Stimulated activated naive CD4-positive, alpha-beta T cell (primary cell): ENCODE data around the gene ARHGEF19.
A peak's percentile ranks its signal among the peaks of the same experiment; 100 is the strongest.
"Not testable (repeated sequence)": the region's sequence is repeated elsewhere in the genome, so short reads cannot be mapped to it uniquely, and the experiment has no call there.

Experiments
- DNase-seq, 6 experiments: peaks; one replicate each; lab custom pipeline; 2025; lab: John Stamatoyannopoulos, UW

The ARHGEF19 gene

GRCh38 chr1:16204634-16205333, 7.7 kb downstream of the ARHGEF19 start:
- DNase-seq = peak in 3 of 6 experiments; percentile 10 to 20 (median 16)

GRCh38 chr1:16204216-16204615, 8.2 kb downstream of the ARHGEF19 start:
- DNase-seq = no peak

GRCh38 chr1:16203550-16203949, 8.9 kb downstream of the ARHGEF19 start:
- no peak for DNase-seq

- DNase-seq = no peak
These were observed 9.9 kb downstream of the ARHGEF19 start for GRCh38 chr1:16202281-16203210.

GRCh38 chr1:16199700-16200099, 12.8 kb downstream of the ARHGEF19 start:
- no peak for DNase-seq

- DNase-seq = no peak
These were observed 13.3 kb downstream of the ARHGEF19 start for GRCh38 chr1:16199157-16199501.

- no peak for DNase-seq
These were observed 13.9 kb downstream of the ARHGEF19 start for GRCh38 chr1:16198444-16199156.

- DNase-seq = no peak
These were observed 15.6 kb downstream of the ARHGEF19 start for GRCh38 chr1:16196874-16197273.

GRCh38 chr1:16196139-16196538, 16.3 kb downstream of the ARHGEF19 start:
- not testable (repeated sequence) for DNase-seq

- DNase-seq = no peak
These were observed 16.9 kb downstream of the ARHGEF19 start for GRCh38 chr1:16195518-16195905.

- DNase-seq = no peak
These were observed 20.4 kb downstream of the ARHGEF19 start for GRCh38 chr1:16191916-16192546.

- no peak for DNase-seq
These were observed 21.1 kb downstream of the ARHGEF19 start for GRCh38 chr1:16191309-16191708.

GRCh38 chr1:16189921-16190621, 22.4 kb downstream of the ARHGEF19 start:
- no peak for DNase-seq

- no peak for DNase-seq
These were observed 23.4 kb downstream of the ARHGEF19 start for GRCh38 chr1:16189003-16189402.

GRCh38 chr1:16187748-16188401, 24.6 kb downstream of the ARHGEF19 start:
- peak; percentile 49 to 83 (median 68) for DNase-seq

GRCh38 chr1:16186655-16187235, 25.7 kb downstream of the ARHGEF19 start:
- no peak for DNase-seq

- DNase-seq = no peak
These were observed 27.7 kb downstream of the ARHGEF19 start for GRCh38 chr1:16184557-16185303.

- no peak for DNase-seq
These were observed 28.5 kb downstream of the ARHGEF19 start for GRCh38 chr1:16183765-16184556.

GRCh38 chr1:16183179-16183578, 29.3 kb downstream of the ARHGEF19 start:
- peak in 1 of 6 experiments; percentile 5 for DNase-seq
